ENCODE measurements around the gene ACTL6B.

DNA sequence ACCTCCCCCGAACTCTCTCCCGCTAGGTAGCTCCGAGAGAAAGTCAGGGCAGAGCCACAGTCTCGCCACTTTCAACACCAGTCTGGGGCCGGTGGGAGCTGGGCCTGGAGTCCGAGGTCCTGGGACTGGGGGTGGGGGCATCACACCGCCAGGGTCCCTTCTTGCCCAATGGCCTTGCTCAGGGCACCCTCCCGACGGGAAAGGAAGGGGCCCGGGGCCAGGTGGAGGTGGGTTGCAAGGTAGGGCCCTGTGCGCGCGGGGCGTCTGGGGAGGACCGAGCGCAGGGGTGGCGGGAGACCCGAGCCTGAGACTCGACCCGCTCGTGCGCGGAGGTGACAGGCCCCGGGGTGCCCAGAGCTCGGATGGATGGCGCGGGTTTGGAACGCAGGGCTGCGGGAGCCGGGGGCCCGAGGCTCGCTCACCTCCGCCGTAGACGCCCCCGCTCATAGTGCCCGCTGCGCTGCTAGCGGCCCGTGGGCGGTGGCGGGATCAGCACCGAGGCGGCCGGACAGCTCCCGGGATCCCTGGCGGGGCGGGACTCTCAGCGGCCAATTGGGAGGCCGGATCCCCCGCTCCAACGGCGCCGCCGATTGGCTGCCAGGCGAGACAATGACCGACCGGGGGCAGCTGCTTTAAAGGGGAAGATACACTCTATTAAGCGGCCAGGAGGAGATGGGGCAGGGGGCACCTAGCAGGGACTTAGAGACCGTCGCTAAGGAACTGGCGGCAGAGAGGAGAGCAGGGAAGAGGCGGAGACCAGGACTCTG lies at the start of gene ACTL6B:
- TF ChIP-seq, protein P1, sequence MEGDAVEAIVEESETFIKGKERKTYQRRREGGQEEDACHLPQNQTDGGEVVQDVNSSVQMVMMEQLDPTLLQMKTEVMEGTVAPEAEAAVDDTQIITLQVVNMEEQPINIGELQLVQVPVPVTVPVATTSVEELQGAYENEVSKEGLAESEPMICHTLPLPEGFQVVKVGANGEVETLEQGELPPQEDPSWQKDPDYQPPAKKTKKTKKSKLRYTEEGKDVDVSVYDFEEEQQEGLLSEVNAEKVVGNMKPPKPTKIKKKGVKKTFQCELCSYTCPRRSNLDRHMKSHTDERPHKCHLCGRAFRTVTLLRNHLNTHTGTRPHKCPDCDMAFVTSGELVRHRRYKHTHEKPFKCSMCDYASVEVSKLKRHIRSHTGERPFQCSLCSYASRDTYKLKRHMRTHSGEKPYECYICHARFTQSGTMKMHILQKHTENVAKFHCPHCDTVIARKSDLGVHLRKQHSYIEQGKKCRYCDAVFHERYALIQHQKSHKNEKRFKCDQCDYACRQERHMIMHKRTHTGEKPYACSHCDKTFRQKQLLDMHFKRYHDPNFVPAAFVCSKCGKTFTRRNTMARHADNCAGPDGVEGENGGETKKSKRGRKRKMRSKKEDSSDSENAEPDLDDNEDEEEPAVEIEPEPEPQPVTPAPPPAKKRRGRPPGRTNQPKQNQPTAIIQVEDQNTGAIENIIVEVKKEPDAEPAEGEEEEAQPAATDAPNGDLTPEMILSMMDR (conservative IDR thresholded peaks at IDR 0.05) = no peak
- no peak for TF ChIP-seq EZH2 (IDR thresholded peaks at IDR 0.05; ENCODE audit: low read depth)

Measured in PC-9 (cell line).